Thyroid gland (tissue), 4 donors: ENCODE measurements around the gene SGIP1.

Source experiments
- POLR2A ChIP-seq, 2 donors: fragments of 450-650 bp; IDR thresholded peaks; one replicate each; pipeline ENCODE4 v1.6.1; 2017; ENCODE audit warnings: antibody characterized with exemption in 2 of 2, mild to moderate bottlenecking in 2 of 2, moderate library complexity in 1 of 2
- TF ChIP-seq, protein P1 (sequence below), 6 experiments: fragments of 200-600 bp in 3 of 6; fragments of 450-650 bp in 3 of 6; sonication (generic) in 3 of 6; IDR thresholded peaks; one replicate each; pipeline ENCODE4 v1.5.1; 2016 to 2019; ENCODE audit warnings: antibody characterized with exemption in 6 of 6, mild to moderate bottlenecking in 2 of 6, inconsistent platforms in 1 of 6, moderate library complexity in 1 of 6

DNA sequence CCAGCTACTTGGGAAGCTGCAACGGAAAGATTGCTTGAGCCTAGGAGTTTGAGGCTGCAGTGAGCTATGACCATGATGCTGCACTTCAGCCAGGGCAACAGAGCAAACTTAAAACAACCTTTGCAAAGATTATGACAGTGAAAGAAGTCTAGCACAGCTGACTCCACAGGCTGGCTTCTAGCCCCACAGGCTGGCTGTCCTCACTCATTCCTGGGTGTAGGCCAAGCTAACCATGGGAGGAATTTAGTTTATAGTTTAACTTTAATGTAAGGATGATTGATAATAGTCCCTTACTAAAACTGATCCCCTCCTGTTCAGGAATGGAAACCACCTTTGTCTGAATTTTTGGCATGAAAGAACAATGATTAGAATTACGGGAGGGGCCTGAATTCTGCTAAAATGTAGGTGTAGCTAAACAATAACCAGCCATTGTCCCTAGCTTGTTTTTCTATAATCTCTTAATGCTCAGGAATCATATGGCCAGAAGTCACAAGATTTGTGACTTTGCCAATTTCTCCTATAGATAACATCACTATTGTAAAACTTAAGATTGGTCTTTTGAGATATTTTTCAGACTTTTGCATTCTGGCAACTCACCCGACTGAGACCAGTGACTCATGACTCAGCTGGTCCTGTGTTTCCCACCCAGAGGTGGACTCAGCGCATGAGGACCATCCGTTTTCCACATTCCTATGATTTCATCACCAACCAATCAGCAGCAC lies 28.1 kb upstream of the SGIP1 start:
- TF ChIP-seq, protein P1, sequence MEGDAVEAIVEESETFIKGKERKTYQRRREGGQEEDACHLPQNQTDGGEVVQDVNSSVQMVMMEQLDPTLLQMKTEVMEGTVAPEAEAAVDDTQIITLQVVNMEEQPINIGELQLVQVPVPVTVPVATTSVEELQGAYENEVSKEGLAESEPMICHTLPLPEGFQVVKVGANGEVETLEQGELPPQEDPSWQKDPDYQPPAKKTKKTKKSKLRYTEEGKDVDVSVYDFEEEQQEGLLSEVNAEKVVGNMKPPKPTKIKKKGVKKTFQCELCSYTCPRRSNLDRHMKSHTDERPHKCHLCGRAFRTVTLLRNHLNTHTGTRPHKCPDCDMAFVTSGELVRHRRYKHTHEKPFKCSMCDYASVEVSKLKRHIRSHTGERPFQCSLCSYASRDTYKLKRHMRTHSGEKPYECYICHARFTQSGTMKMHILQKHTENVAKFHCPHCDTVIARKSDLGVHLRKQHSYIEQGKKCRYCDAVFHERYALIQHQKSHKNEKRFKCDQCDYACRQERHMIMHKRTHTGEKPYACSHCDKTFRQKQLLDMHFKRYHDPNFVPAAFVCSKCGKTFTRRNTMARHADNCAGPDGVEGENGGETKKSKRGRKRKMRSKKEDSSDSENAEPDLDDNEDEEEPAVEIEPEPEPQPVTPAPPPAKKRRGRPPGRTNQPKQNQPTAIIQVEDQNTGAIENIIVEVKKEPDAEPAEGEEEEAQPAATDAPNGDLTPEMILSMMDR (IDR thresholded peaks at IDR 0.05), result no peak
- TF ChIP-seq POLR2A (IDR thresholded peaks at IDR 0.05), result no peak
